Osteoblast (primary cell): ENCODE data around the gene CAVIN1. TPM values are rescaled to one million over a fixed set of nuclear protein-coding genes. Genes with fewer than 3 reads are reported as not detected.

Experiments
- DNase-seq: peaks from one replicate; pipeline ENCODE4 v3.0.0; 2011; ENCODE audit warnings: low spot score, mixed read lengths; ENCODE audit not compliant: insufficient read length; ENCODE audit errors: missing footprints
- H2AFZ ChIP-seq: 2 replicates; pipeline ENCODE4 v1.6.0; 2011; ENCODE audit warnings: mild to moderate bottlenecking, low read length
- H3K27ac ChIP-seq: 2 replicates; pipeline ENCODE4 v1.5.1; 2011; ENCODE audit warnings: mild to moderate bottlenecking, low read depth, low read length, moderate library complexity
- H3K27me3 ChIP-seq: 2 replicates; pipeline ENCODE4 v1.6.0; 2012; ENCODE audit warnings: mild to moderate bottlenecking, control low read depth, inconsistent platforms, low read length, moderate library complexity; ENCODE audit not compliant: insufficient read depth
- H3K36me3 ChIP-seq: 2 replicates; pipeline ENCODE4 v1.5.1; 2011; ENCODE audit warnings: mild to moderate bottlenecking, low read length, control low read depth, moderate library complexity; ENCODE audit not compliant: insufficient read depth
- H3K4me1 ChIP-seq: 2 replicates; pipeline ENCODE4 v1.5.1; 2011; ENCODE audit warnings: mild to moderate bottlenecking, low read length, control low read depth, moderate library complexity; ENCODE audit not compliant: insufficient read depth
- H3K4me2 ChIP-seq: 2 replicates; pipeline ENCODE4 v1.6.0; 2011; ENCODE audit warnings: mild to moderate bottlenecking, low read length; ENCODE audit not compliant: insufficient read depth
- H3K4me3 ChIP-seq: fragments of 200-600 bp; sonication (generic); 3 replicates; pipeline ENCODE4 v1.5.1; 2012; ENCODE audit warnings: mild to moderate bottlenecking, low read length, inconsistent platforms; ENCODE audit not compliant: insufficient read depth
- H3K79me2 ChIP-seq: 2 replicates; pipeline ENCODE4 v1.6.0; 2012; ENCODE audit warnings: mild to moderate bottlenecking, low read length, control low read depth, inconsistent platforms; ENCODE audit not compliant: insufficient read depth
- H3K9me3 ChIP-seq: 2 replicates; pipeline ENCODE4 v1.5.1; 2011; ENCODE audit warnings: low read depth, low read length, control low read depth
- H4K20me1 ChIP-seq: 2 replicates; pipeline ENCODE4 v1.6.0; 2012; ENCODE audit warnings: mild to moderate bottlenecking, low read length, control low read depth; ENCODE audit not compliant: insufficient read depth
- CTCF ChIP-seq: IDR thresholded peaks from 2 replicates; pipeline ENCODE4 v1.5.1; 2011; ENCODE audit warnings: mild to moderate bottlenecking, low read depth, low read length, moderate library complexity; ENCODE audit errors: extremely low read depth
- total RNA-seq: library from RNA; depleted of rRNA; stranded (reverse); fragments of >200 nt; gene quantifications from 2 replicates; pipeline ENCODE4 v1.2.3, GENCODE V29; 2012

The CAVIN1 gene
- total RNA-seq, 1 donor, result 988 TPM

- Histone ChIP-seq H3K27me3 (no peaks in the 10 kb centered on the region), H3K4me1 (peaks cover 10% of the 10 kb centered on the region), H3K9me3 (no peaks in the 10 kb centered on the region), H3K27ac (peak overlapping the region; percentile 96), H3K79me2 (no peaks in the 10 kb centered on the region), H3K4me2 (peak overlapping the region; percentile 78), H3K4me3 (peak overlapping the region; percentile 35), H4K20me1 (no peaks in the 10 kb centered on the region), H3K36me3 (no peaks in the 10 kb centered on the region), H2AFZ (peak overlapping the region; percentile 83)
- DNase-seq, result peak; percentile 93
- no peak for TF ChIP-seq CTCF
Measured at GRCh38 chr17:42436391-42436790, 13.3 kb upstream of the CAVIN1 start.

- H3K9me3 ChIP-seq, result no peaks in the 10 kb centered on the region
- TF ChIP-seq CTCF, result no peak
- no peak overlapping the region for H3K4me2 ChIP-seq
- no peak overlapping the region for H2AFZ ChIP-seq
- no peaks in the 10 kb centered on the region for H3K79me2 ChIP-seq
- H3K36me3 ChIP-seq, result no peaks in the 10 kb centered on the region
- peaks cover 14% of the 10 kb centered on the region for H3K4me1 ChIP-seq
- H3K4me3 ChIP-seq, result no peak overlapping the region
- H4K20me1 ChIP-seq, result no peaks in the 10 kb centered on the region
- H3K27me3 ChIP-seq, result no peaks in the 10 kb centered on the region
- H3K27ac ChIP-seq, result no peak overlapping the region
- no peak for DNase-seq
Measured at GRCh38 chr17:42431758-42432161, 8.7 kb upstream of the CAVIN1 start.

GRCh38 chr17:42429726-42430447 lies 6.8 kb upstream of the CAVIN1 start:
- Histone ChIP-seq H3K79me2 (no peaks in the 10 kb centered on the region), H2AFZ (no peak overlapping the region), H3K4me2 (no peak overlapping the region), H3K9me3 (no peaks in the 10 kb centered on the region), H3K27me3 (no peaks in the 10 kb centered on the region), H3K4me3 (no peak overlapping the region), H4K20me1 (no peaks in the 10 kb centered on the region), H3K27ac (no peak overlapping the region), H3K36me3 (no peaks in the 10 kb centered on the region), H3K4me1 (peaks cover 13% of the 10 kb centered on the region)
- DNase-seq, result no peak
- TF ChIP-seq CTCF, result no peak

- peak; percentile 93 for TF ChIP-seq CTCF
- no peaks in the 10 kb centered on the region for H3K36me3 ChIP-seq
- no peaks in the 10 kb centered on the region for H3K9me3 ChIP-seq
- no peaks in the 10 kb centered on the region for H4K20me1 ChIP-seq
- peaks cover 8% of the 10 kb centered on the region for H3K79me2 ChIP-seq
- H3K4me3 ChIP-seq, result no peak overlapping the region
- peak overlapping the region; percentile 76 for H2AFZ ChIP-seq
- DNase-seq, result peak; percentile 95
- no peaks in the 10 kb centered on the region for H3K27me3 ChIP-seq
- H3K4me2 ChIP-seq, result peak overlapping the region; percentile 65
- peaks cover 21% of the 10 kb centered on the region for H3K4me1 ChIP-seq
- peak overlapping the region; percentile 90 for H3K27ac ChIP-seq
Measured at GRCh38 chr17:42428141-42428944, 5.3 kb upstream of the CAVIN1 start.
